ENCODE measurements around the gene NRROS. TPM values are rescaled to one million over a fixed set of nuclear protein-coding genes. Genes with fewer than 3 reads are reported as not detected.

The NRROS gene
- total RNA-seq, 2 donors from 2014 or later = 2.1 to 3.2 TPM

DNA sequence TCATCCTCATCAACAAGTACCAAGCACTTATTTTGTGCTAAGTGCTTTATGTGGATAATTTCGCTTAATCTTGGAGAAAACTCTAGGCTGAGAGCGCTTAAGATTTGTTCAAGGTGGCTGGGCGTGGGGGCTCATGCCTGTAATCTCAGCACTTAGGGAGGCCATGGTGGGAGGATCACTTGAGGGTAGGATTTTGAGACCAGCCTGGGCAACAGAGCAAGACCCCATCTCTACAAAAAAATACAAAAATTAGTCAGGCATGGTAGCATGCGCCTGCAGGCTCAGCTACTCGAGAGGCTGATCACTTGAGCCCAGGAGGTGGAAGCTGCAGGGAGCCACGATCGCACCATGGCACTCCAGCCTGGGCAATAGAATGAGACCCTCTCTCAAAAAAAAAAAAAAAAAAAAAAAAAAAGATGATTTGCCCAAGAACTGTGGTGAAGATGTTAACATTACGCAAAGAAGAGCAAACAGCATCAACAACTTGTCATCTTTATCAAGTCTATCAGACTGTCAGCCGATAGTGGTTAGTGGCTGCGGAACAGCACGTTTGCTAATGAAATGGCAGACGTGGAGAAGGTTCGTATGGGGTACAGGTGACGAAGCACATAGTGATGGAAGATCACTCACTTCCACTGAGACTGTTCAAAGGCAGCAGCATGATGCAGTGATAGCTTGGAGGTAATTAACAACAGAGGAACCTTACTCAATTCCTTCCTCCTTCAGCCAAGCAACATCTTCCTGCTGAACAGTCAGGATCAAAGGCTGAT lies 27.7 kb downstream of the NRROS start:
- 93 to 94% methylated on average over 12 to 14 of the region's 14 CpGs for WGBS, 2 experiments (ENCODE audit: insufficient coverage in 1 of 2, insufficient read length in 1 of 2)

DNA sequence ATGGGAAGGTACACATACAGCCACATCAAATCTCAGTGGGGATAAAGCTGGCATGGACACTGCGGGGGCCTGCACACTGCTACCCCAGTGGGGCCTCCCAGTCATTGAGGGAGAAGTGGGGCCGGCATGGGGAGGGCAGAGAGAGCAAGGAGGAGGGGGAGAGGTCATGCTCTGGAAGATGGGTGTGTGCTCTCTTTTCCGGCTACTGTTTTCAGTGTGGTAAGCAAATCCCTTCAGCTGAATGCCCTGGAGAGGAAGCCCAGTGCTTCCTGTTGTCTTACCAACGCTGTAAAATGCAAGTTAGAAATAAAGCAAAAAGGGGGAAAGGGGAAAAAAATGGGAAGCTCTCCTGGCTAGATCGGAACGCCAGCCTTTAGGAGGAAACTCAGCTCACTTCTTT lies 30.8 kb downstream of the NRROS start:
- Mint-ChIP-seq H3K4me3 (no peak overlapping the region), H3K36me3 (ENCODE audit: low read depth) (no peaks in the 10 kb centered on the region), H3K4me1 (peaks cover 14% of the 10 kb centered on the region), H3K9me3 (no peaks in the 10 kb centered on the region), H3K27ac (no peak overlapping the region), H3K27me3 (ENCODE audit: insufficient read depth) (no peaks in the 10 kb centered on the region)
- no peak overlapping the region for H3K27ac ChIP-seq (ENCODE audit: low read depth, low read length)
- TF ChIP-seq, protein P1, sequence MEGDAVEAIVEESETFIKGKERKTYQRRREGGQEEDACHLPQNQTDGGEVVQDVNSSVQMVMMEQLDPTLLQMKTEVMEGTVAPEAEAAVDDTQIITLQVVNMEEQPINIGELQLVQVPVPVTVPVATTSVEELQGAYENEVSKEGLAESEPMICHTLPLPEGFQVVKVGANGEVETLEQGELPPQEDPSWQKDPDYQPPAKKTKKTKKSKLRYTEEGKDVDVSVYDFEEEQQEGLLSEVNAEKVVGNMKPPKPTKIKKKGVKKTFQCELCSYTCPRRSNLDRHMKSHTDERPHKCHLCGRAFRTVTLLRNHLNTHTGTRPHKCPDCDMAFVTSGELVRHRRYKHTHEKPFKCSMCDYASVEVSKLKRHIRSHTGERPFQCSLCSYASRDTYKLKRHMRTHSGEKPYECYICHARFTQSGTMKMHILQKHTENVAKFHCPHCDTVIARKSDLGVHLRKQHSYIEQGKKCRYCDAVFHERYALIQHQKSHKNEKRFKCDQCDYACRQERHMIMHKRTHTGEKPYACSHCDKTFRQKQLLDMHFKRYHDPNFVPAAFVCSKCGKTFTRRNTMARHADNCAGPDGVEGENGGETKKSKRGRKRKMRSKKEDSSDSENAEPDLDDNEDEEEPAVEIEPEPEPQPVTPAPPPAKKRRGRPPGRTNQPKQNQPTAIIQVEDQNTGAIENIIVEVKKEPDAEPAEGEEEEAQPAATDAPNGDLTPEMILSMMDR (conservative IDR thresholded peaks at IDR 0.05) = no peak
- H3K9me3 ChIP-seq (ENCODE audit: control insufficient read depth, low read length) = no peaks in the 10 kb centered on the region
- H3K4me1 ChIP-seq (ENCODE audit: control insufficient read depth, insufficient read depth, low read length) = no peaks in the 10 kb centered on the region
- 78 to 79% methylated on average over 6 of the region's 6 CpGs for whole genome bisulfite sequencing, 2 experiments (ENCODE audit: insufficient coverage in 1 of 2, insufficient read length in 1 of 2)
- no peak overlapping the region for H3K9ac ChIP-seq (ENCODE audit: extremely low read depth, low read length, poor library complexity, severe bottlenecking)
- H3K4me3 ChIP-seq (ENCODE audit: low read length) = no peak overlapping the region
- no peak for DNase-seq
- H3K27me3 ChIP-seq (ENCODE audit: control insufficient read depth, insufficient read depth, low read length, poor library complexity, severe bottlenecking) = no peaks in the 10 kb centered on the region
- H3K36me3 ChIP-seq (ENCODE audit: control insufficient read depth, insufficient read depth, low read length) = no peaks in the 10 kb centered on the region

More for the DNA sequence above, 27.7 kb downstream of the NRROS start:
- Histone ChIP-seq H3K9ac (ENCODE audit: extremely low read depth, low read length, poor library complexity, severe bottlenecking) (no peak overlapping the region), H3K9me3 (ENCODE audit: control insufficient read depth, low read length) (no peaks in the 10 kb centered on the region), H3K27me3 (ENCODE audit: control insufficient read depth, insufficient read depth, low read length, poor library complexity, severe bottlenecking) (no peaks in the 10 kb centered on the region), H3K27ac (ENCODE audit: low read depth, low read length) (no peak overlapping the region), H3K4me1 (ENCODE audit: control insufficient read depth, insufficient read depth, low read length) (no peaks in the 10 kb centered on the region), H3K36me3 (ENCODE audit: control insufficient read depth, insufficient read depth, low read length) (no peaks in the 10 kb centered on the region), H3K4me3 (ENCODE audit: low read length) (no peak overlapping the region)
- H3K4me3 Mint-ChIP-seq = no peak overlapping the region
- H3K4me1 Mint-ChIP-seq = peaks cover 20% of the 10 kb centered on the region
- H3K27me3 Mint-ChIP-seq (ENCODE audit: insufficient read depth) = no peaks in the 10 kb centered on the region
- DNase-seq = no peak
- H3K36me3 Mint-ChIP-seq (ENCODE audit: low read depth) = no peaks in the 10 kb centered on the region
- no peaks in the 10 kb centered on the region for H3K9me3 Mint-ChIP-seq
- TF ChIP-seq, protein P1 (conservative IDR thresholded peaks at IDR 0.05) = no peak
- H3K27ac Mint-ChIP-seq = no peak overlapping the region

DNA sequence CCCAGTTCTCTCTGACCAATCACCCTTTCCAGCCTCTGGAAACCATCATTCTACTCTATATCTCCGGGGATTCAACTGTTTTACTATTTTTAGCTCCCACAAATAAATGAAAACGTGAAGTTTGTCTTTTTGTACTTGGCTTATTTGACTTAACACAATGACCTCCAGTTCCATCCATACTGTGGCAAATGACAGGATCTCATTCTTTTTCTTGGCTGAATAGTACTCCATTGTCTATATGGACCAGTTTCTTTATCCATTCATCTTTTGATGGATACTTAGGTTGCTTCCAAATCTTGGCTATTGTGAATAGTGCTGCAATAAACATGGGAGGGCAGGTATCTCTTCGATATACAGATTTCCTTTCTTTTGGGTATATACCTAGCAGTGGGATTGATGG lies 34.1 kb downstream of the NRROS start:
- H3K27me3 ChIP-seq (ENCODE audit: control insufficient read depth, insufficient read depth, low read length, poor library complexity, severe bottlenecking) = no peaks in the 10 kb centered on the region
- no peaks in the 10 kb centered on the region for H3K4me1 ChIP-seq (ENCODE audit: control insufficient read depth, insufficient read depth, low read length)
- H3K9ac ChIP-seq (ENCODE audit: extremely low read depth, low read length, poor library complexity, severe bottlenecking) = no peak overlapping the region
- H3K4me1 Mint-ChIP-seq = peaks cover 11% of the 10 kb centered on the region
- H3K27ac ChIP-seq (ENCODE audit: low read depth, low read length) = no peak overlapping the region
- H3K4me3 ChIP-seq (ENCODE audit: low read length) = no peak overlapping the region
- no peak overlapping the region for H3K27ac Mint-ChIP-seq
- no peaks in the 10 kb centered on the region for H3K9me3 ChIP-seq (ENCODE audit: control insufficient read depth, low read length)
- 94 to 96% methylated on average over 3 of the region's 3 CpGs for WGBS, 2 experiments (ENCODE audit: insufficient coverage in 1 of 2, insufficient read length in 1 of 2)
- no peaks in the 10 kb centered on the region for H3K9me3 Mint-ChIP-seq
- no peak for DNase-seq
- TF ChIP-seq, protein P1 (conservative IDR thresholded peaks at IDR 0.05) = no peak
- H3K4me3 Mint-ChIP-seq = no peak overlapping the region
- no peaks in the 10 kb centered on the region for H3K36me3 Mint-ChIP-seq (ENCODE audit: low read depth)
- no peaks in the 10 kb centered on the region for H3K36me3 ChIP-seq (ENCODE audit: control insufficient read depth, insufficient read depth, low read length)
- no peaks in the 10 kb centered on the region for H3K27me3 Mint-ChIP-seq (ENCODE audit: insufficient read depth)
